Lower lobe of right lung (tissue), 2 donors: Measurements from ENCODE around the gene GET4. TPM values are rescaled to one million over a fixed set of nuclear protein-coding genes. Genes with fewer than 3 reads are reported as not detected.
A peak's percentile ranks its signal among the peaks of the same experiment; 100 is the strongest.

Experiments
- ATAC-seq, 2 donors: fragments of 200-7000 bp; cut with Tn5 transposase; one replicate each; pipeline ENCODE4 v1.9.1; 2020 to 2022; ENCODE audit warnings: mild to moderate bottlenecking in 2 of 2, moderate library complexity in 2 of 2
- DNase-seq: peaks from one replicate; pipeline ENCODE4 v3.0.0-alpha.2; 2020
- H3K27ac ChIP-seq: fragments of 200-600 bp; one replicate; pipeline ENCODE4 v1.8.0; 2022
- H3K27me3 ChIP-seq: fragments of 200-600 bp; one replicate; pipeline ENCODE4 v1.8.0; 2022; ENCODE audit warnings: low read depth
- H3K36me3 ChIP-seq: fragments of 200-600 bp; one replicate; pipeline ENCODE4 v1.8.0; 2022; ENCODE audit warnings: mild to moderate bottlenecking
- H3K4me1 ChIP-seq: fragments of 200-600 bp; one replicate; pipeline ENCODE4 v1.8.0; 2022
- H3K4me3 ChIP-seq: fragments of 200-600 bp; one replicate; pipeline ENCODE4 v1.8.0; 2022; ENCODE audit warnings: mild to moderate bottlenecking
- H3K9me3 ChIP-seq: fragments of 200-600 bp; one replicate; pipeline ENCODE4 v1.8.0; 2022
- intact Hi-C: fragments of 100-400 bp; cut with DNase I; formaldehyde crosslinking; loops from one replicate; pipeline ENCODE4 v1.11.0; 2022
- total RNA-seq: library from RNA; stranded (reverse); fragmentation: NEBNext Ultra II Directional; extraction: Animal tissue kit (Norgen Biotek cat#: 25700); gene quantifications from one replicate; pipeline ENCODE4 v1.2.1, GENCODE V29; 2021
- TF ChIP-seq, protein P1 (sequence below): fragments of 200-600 bp; IDR thresholded peaks from one replicate; pipeline ENCODE4 v1.8.0; 2022; ENCODE audit warnings: antibody characterized with exemption, mild to moderate bottlenecking
- donor health status: DM: no; HTN: yes; CAD: no; lungs with severe emphysema.

The GET4 gene
- total RNA-seq, 1 donor from 2014 or later: 31.7 TPM

DNA sequence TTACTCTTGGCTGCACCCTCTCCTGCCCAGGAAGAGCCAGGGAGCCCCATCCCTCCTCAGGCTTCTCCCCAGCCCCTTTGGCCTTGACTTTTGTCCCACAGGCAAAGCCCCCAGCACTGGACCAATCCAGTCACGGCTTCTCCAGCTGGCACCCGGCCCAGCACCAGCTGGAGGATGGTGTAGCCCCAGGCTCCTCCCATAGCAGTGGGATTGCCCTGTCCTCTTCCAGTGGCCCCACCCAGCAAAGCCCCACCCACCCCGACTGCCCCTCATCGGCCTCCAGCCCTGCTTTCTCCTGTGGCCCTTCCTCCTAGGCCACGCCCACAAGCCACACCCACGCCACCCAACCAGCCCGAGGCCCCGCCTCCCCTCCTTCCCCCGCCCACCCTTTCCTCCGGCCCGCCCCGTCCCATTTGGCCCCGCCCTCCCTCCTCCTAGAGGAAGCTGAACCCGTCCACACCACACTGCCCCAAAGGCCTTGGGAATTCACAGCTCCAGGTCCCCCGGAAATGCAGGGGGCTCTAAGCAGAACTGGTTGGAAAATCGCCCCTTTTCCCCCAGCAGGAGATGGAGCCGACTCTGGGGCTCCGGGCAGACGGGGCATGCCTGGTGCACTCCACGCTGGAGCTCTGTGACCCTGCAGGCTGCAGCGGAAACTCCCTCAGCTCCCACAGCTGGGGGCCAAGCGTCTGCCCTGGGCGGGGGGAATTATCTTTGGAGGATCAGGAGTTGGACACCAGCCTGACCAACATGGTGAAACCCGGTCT is 25.2 kb downstream of the GET4 start:
- Histone ChIP-seq H3K4me1 (peaks cover 11% of the 10 kb centered on the region), H3K27me3 (no peaks in the 10 kb centered on the region), H3K9me3 (no peaks in the 10 kb centered on the region), H3K36me3 (peaks cover 40% of the 10 kb centered on the region), H3K4me3 (no peak overlapping the region), H3K27ac (no peak overlapping the region)
- intact Hi-C loops: no loop called here
- ATAC-seq (peak; percentile 72 to 73), DNase-seq (peak; percentile 89)
- TF ChIP-seq, protein P1, sequence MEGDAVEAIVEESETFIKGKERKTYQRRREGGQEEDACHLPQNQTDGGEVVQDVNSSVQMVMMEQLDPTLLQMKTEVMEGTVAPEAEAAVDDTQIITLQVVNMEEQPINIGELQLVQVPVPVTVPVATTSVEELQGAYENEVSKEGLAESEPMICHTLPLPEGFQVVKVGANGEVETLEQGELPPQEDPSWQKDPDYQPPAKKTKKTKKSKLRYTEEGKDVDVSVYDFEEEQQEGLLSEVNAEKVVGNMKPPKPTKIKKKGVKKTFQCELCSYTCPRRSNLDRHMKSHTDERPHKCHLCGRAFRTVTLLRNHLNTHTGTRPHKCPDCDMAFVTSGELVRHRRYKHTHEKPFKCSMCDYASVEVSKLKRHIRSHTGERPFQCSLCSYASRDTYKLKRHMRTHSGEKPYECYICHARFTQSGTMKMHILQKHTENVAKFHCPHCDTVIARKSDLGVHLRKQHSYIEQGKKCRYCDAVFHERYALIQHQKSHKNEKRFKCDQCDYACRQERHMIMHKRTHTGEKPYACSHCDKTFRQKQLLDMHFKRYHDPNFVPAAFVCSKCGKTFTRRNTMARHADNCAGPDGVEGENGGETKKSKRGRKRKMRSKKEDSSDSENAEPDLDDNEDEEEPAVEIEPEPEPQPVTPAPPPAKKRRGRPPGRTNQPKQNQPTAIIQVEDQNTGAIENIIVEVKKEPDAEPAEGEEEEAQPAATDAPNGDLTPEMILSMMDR: no peak

DNA sequence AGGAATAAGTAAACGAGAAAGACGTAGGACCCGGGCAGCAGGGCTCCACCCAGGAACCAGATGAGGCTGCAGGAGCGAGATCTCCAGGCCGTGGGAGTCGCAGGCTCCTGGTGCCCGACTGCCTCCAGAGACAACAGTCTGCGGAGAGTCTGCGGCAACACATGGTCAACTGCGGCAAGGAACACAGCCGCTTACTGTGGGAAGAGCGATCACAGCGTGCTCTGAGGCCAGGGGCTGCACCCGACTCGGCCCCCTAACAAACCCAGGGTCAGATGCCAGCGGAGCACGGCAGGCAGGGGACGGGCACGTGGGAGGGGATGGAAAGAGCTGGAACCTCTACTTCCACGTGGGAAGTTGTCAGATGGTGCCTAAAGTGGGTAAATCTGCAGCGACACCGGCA is 26.6 kb downstream of the GET4 start:
- Histone ChIP-seq H3K27ac (no peak overlapping the region), H3K9me3 (no peaks in the 10 kb centered on the region), H3K4me3 (no peak overlapping the region), H3K27me3 (no peaks in the 10 kb centered on the region), H3K36me3 (peaks cover 26% of the 10 kb centered on the region), H3K4me1 (peaks cover 6% of the 10 kb centered on the region)
- DNase-seq (no peak), ATAC-seq (no peak)
- TF ChIP-seq, protein P1: no peak
- intact Hi-C loops: no loop called here

DNA sequence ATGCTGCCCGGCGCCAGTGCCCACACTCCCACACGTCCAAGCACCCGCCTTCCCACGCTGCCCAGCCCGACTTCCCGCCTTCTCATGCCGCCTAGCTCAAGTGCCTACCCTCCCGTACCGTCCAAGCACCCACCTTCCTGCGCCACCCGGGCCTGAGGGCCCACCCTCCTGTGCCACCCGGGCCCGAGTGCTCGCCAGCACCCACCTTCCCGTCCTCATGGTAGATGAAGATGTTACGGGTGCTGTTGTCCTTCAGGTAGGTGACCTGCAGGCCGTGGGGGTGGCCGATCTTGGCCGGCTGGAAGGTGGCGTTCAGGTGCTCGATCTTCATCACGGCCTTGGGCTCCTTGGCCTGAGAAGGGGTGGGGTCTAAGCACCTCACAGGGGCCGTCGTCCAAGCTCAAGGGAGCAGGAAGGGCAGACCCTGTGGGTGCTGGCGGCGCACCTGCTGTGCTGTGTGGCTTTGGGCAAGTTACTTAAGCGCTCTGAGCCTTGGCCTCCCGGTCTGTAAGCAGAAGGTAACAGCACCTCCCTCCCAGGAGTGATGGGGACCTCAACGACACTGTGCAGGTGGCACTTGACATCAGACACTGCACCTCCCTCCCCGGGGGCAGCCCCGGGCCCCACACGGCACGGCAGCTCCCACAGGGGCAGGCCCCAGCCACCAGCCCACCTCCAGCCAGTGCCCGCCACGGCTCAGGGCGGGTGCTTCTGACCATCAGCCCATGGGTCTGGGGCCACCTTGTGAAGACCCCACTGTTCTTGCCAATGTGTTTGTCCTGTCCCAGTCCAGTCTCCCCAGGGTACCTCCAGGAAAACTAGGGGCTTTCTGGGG is 27.8 kb downstream of the GET4 start:
- H3K4me1 ChIP-seq: peaks cover 6% of the 10 kb centered on the region
- intact Hi-C loops: no loop called here
- DNase-seq: no peak

DNA sequence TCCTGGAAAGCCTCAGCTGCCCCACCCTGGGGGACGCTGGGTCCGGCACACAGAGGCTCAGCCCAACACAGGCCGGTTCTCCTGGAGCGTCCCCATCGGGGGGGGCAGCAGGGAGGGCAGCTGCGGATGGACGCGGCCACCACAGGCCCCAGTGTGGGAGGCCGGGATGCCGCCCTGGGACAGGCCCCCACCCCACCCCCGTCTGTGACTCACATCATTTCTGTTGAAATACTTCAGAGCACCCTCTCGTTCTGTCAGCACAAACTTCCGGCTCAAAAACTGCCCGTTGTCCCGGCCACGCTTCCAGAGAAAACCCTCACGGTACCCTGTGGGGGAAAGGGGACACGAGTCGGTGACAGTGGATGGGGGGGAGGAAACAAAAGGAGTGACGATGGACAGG is 28.5 kb downstream of the GET4 start:
- Histone ChIP-seq H3K27ac (no peak overlapping the region), H3K36me3 (peaks cover 8% of the 10 kb centered on the region), H3K9me3 (no peaks in the 10 kb centered on the region), H3K4me1 (peaks cover 6% of the 10 kb centered on the region), H3K4me3 (no peak overlapping the region), H3K27me3 (no peaks in the 10 kb centered on the region)
- TF ChIP-seq, protein P1: no peak
- intact Hi-C loops: no loop called here
- no peak for DNase-seq
- ATAC-seq: no peak

More for the DNA sequence above, 27.8 kb downstream of the GET4 start:
- Histone ChIP-seq H3K9me3 (no peaks in the 10 kb centered on the region), H3K27me3 (no peaks in the 10 kb centered on the region), H3K4me3 (no peak overlapping the region), H3K27ac (no peak overlapping the region), H3K36me3 (peaks cover 14% of the 10 kb centered on the region)
- ATAC-seq: no peak
- TF ChIP-seq, protein P1: no peak

DNA sequence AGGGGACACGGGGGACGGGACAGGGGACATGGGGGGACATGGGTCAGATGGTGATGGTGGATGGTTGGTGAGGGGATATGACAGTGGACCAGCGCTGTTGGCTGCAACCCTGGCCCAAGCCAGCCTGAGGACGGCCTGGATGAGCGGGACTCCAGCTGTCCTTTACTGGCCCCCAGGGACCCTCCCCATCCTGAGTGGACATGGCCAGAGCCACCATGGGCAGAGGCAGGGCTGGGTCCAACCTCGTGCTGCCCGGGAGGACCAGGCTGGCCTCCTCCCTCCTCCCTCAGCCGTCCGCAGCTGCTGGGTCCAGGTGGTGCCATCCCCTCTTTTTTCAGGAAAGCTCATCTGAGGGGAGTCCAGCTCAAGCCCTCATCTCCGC is 30.4 kb downstream of the GET4 start:
- DNase-seq (no peak), ATAC-seq (no peak)
- TF ChIP-seq, protein P1: no peak
- H3K27me3 ChIP-seq: no peaks in the 10 kb centered on the region
- H3K9me3 ChIP-seq: no peaks in the 10 kb centered on the region
- no peaks in the 10 kb centered on the region for H3K4me1 ChIP-seq
- intact Hi-C loops: no loop called here
- H3K27ac ChIP-seq: no peak overlapping the region
- H3K36me3 ChIP-seq: peaks cover 8% of the 10 kb centered on the region
- H3K4me3 ChIP-seq: no peak overlapping the region
